GM12891 (cell line): ENCODE data around the gene ZFP64.

Experiments used
- POLR2A ChIP-seq: IDR thresholded peaks from 2 replicates; pipeline ENCODE4 v1.6.1; 2011; ENCODE audit warnings: low read depth, low read length, control low read depth
- POLR2AphosphoS5 ChIP-seq: IDR thresholded peaks from 2 replicates; pipeline ENCODE4 v1.6.1; 2011; ENCODE audit warnings: low read depth, low read length, control low read depth
- SPI1 ChIP-seq: IDR thresholded peaks from 2 replicates; pipeline ENCODE4 v1.6.1; 2011; ENCODE audit warnings: low read depth, low read length, control low read depth
- TAF1 ChIP-seq: IDR thresholded peaks from 2 replicates; pipeline ENCODE4 v1.6.1; 2011; ENCODE audit warnings: low read depth, low read length, control low read depth

GRCh38 chr20:52175840-52176239, 15.7 kb downstream of the ZFP64 start:
- TF ChIP-seq POLR2A (no peak), TAF1 (no peak), POLR2AphosphoS5 (no peak), SPI1 (no peak)
